Right lobe of liver (tissue), 4 donors: ENCODE measurements around the gene HIF3A.

Experiments used
- POLR2A ChIP-seq: fragments of 450-650 bp; IDR thresholded peaks from one replicate; pipeline ENCODE4 v1.6.1; 2017; ENCODE audit warnings: antibody characterized with exemption, mild to moderate bottlenecking
- TF ChIP-seq, protein P1 (sequence below), 4 donors: fragments of 200-600 bp in 3 of 4; fragments of 450-650 bp in 1 of 4; IDR thresholded peaks; one replicate each; pipeline versions ENCODE4 v1.5.1 to v1.8.0; 2016 to 2022; ENCODE audit warnings: antibody characterized with exemption in 4 of 4, mild to moderate bottlenecking in 2 of 4
- donor health status: DM: no; HTN: no; CAD: no.
- donor health status: DM: no; HTN: no; CAD: no.
- donor health status: DM: no; HTN: yes; CAD: no.

DNA sequence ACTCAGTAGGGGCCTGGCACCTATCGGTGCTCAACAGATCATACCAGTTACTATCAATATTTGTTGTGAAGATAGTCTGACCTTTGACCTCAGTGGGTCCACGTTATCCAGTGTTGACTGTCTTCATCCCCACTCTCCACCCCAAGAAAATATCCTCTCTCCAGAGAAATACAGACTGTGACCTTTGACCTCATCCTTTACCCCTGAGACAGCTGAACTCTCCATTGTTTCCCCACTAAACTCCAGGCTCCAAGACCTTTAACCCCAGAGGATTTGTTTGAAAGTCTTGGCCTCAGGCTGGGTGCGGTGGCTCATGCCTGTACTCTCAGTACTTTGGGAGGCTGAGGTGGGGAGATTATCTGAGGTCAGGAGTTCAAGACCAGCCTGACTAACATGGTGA, 27.4 kb downstream of the HIF3A start:
- TF ChIP-seq, protein P1, sequence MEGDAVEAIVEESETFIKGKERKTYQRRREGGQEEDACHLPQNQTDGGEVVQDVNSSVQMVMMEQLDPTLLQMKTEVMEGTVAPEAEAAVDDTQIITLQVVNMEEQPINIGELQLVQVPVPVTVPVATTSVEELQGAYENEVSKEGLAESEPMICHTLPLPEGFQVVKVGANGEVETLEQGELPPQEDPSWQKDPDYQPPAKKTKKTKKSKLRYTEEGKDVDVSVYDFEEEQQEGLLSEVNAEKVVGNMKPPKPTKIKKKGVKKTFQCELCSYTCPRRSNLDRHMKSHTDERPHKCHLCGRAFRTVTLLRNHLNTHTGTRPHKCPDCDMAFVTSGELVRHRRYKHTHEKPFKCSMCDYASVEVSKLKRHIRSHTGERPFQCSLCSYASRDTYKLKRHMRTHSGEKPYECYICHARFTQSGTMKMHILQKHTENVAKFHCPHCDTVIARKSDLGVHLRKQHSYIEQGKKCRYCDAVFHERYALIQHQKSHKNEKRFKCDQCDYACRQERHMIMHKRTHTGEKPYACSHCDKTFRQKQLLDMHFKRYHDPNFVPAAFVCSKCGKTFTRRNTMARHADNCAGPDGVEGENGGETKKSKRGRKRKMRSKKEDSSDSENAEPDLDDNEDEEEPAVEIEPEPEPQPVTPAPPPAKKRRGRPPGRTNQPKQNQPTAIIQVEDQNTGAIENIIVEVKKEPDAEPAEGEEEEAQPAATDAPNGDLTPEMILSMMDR (IDR thresholded peaks at IDR 0.05) = no peak
- TF ChIP-seq POLR2A = no peak
